DMS53 (cell line): ENCODE data around the gene CEP112.

Experiments used
- DNase-seq: peaks from one replicate; lab custom pipeline; 2025; lab: John Stamatoyannopoulos, UW

CEP112 gene

GRCh38 chr17:65593092-65593854 lies 598.7 kb downstream of the CEP112 start:
- no peak for DNase-seq

- no peak for DNase-seq
Observed at GRCh38 chr17:65592125-65592965, 599.6 kb downstream of the CEP112 start.

- no peak for DNase-seq
Observed at GRCh38 chr17:65589321-65589720, 602.6 kb downstream of the CEP112 start.

DNA sequence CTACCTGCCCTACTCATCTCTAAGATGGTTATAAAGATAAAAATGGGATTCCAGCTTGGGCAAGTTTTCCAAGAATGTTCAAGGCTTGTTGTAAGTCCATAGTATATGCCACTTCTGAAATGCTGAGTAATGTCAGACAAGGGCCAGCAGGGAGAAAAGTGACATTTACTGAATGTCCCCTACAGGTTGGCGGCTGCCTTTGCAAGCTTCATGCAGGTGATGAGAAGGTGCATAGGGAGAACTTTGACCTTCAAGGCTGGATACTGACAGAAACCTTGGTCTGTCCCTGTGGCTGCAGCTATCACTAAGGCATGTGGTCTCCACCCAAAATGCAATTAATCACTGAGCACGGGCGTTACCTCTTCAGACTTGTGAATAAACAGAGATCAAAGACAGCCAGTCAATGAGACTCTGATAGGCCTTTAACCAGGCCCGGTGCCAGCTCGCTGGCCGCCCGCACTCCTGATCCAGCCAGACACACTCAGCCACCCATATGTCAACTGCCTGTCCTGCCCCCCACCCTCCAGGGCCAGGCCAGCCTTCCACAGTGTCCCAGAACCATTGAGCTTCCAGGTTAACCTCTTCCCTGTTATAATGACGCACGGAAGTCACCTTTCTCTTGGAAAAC lies 603.6 kb downstream of the CEP112 start:
- peak; percentile 92 for DNase-seq

DNA sequence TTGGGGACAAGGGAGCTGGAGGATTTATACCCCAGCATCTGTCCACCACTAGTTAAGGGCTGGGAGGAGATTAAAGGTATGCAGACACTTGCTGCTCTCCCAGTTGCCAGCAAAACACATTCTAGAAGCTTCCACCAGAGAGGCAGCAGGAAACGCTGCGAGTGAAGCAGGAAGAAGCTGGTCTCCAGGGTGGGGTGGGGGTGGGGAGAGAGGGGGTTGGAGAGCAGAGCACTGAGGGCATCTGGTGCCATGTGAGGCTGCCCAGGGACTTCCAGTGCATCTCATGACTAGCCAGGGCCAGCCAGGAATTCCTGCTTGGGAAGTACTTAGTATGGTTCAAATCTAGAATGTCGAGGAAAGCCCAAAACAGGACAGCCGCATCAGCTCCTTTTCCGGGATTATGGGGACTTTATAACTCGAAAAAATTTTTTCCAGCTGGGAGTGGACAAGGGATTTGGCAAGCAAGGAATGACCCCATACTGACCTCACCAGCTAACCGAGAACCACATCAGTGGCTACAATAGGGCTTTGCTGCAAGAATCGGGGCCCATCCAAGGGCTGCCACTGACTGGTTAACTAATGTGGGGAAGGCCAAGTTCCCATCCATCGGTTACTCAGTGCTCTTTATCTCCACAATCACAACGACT lies 604.3 kb downstream of the CEP112 start:
- DNase-seq, result no peak

GRCh38 chr17:65586899-65587298 lies 605.0 kb downstream of the CEP112 start:
- no peak for DNase-seq
